ENCODE measurements around the gene C2CD2.

- TF ChIP-seq EP300 (IDR thresholded peaks at IDR 0.05) = no peak
- TF ChIP-seq POLR2A (IDR thresholded peaks at IDR 0.05) = no peak
- TF ChIP-seq CTCF (IDR thresholded peaks at IDR 0.05) = no peak
Observed at GRCh38 chr21:41873426-41873825, 80.4 kb downstream of the C2CD2 start.

Data from suprapubic skin (tissue), 3 donors.